Adrenal gland (tissue), 5 donors: ENCODE measurements around the gene MRC1.

Source experiments
- CTCF ChIP-seq, 6 experiments: fragments of 450-650 bp in 4 of 6; fragments of 200-600 bp in 2 of 6; sonication (generic) in 1 of 6; IDR thresholded peaks; 1 replicate in 5 of 6; 2 replicates in 1 of 6; pipeline versions ENCODE4 v1.5.1 to v1.8.0; 2016 to 2021; ENCODE audit warnings: antibody characterized with exemption in 6 of 6, mild to moderate bottlenecking in 2 of 6, moderate library complexity in 1 of 6
- POLR2A ChIP-seq, 2 donors: fragments of 450-650 bp; IDR thresholded peaks; one replicate each; pipeline ENCODE4 v1.6.1; 2017; ENCODE audit warnings: antibody characterized with exemption in 2 of 2, mild to moderate bottlenecking in 2 of 2, moderate library complexity in 1 of 2
- donor health status: DM: no; HTN: no; CAD: no.

GRCh38 chr10:17877121-17877520 lies 68.0 kb downstream of the MRC1 start:
- no peak for TF ChIP-seq CTCF (IDR thresholded peaks at IDR 0.05)
- TF ChIP-seq POLR2A (IDR thresholded peaks at IDR 0.05), result no peak
